ENCODE data around the gene KLHL28. TPM values are rescaled to one million over a fixed set of nuclear protein-coding genes. Genes with fewer than 3 reads are reported as not detected.

The KLHL28 gene
- total RNA-seq, 1 donor from 2014 or later = 15.8 TPM

DNA sequence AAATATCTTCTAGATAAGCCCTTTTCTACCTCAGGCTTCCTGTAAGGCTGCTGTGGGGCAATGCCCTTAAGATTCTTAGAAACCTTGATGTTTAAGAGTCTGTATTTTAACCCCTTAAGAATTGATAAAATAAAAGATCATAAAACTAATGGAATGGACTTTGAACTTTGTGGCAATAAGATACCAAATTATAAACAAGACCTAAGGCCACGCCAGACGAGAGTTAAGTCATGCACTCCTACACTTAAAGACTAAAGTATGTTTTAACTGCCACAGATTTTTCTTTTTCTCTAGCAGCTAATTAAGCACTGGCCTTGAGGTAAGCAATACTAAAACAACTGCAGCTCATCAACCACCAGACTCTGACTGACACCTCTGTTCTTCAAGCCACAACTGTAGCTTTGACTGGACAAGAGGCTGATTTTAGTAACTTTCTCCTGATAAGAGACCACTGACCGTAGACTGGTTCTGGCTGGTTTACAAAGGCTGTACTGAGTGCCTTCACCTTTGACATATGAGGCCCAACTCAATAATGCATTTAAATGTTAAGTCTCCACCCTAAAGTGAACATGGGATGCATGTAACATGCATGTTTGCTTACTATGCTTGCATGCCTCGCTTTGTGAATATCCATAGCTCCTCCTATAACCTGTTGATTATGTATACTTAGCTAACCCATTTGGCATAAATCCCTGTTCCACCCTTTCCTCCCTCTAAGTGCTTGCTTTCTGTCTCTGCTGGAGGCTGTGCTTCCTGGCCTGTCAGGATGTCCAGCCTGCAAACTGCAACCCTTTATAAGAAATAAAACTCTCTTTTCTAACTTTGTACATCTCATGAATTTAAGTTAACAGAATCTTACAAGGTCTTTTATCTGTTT is 71.9 kb downstream of the KLHL28 start:
- Mint-ChIP-seq H3K27me3 (ENCODE audit: low read depth) (no peaks in the 10 kb centered on the region), H3K9me3 (peaks cover 11% of the 10 kb centered on the region)
- TF ChIP-seq, protein P1, sequence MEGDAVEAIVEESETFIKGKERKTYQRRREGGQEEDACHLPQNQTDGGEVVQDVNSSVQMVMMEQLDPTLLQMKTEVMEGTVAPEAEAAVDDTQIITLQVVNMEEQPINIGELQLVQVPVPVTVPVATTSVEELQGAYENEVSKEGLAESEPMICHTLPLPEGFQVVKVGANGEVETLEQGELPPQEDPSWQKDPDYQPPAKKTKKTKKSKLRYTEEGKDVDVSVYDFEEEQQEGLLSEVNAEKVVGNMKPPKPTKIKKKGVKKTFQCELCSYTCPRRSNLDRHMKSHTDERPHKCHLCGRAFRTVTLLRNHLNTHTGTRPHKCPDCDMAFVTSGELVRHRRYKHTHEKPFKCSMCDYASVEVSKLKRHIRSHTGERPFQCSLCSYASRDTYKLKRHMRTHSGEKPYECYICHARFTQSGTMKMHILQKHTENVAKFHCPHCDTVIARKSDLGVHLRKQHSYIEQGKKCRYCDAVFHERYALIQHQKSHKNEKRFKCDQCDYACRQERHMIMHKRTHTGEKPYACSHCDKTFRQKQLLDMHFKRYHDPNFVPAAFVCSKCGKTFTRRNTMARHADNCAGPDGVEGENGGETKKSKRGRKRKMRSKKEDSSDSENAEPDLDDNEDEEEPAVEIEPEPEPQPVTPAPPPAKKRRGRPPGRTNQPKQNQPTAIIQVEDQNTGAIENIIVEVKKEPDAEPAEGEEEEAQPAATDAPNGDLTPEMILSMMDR (conservative IDR thresholded peaks at IDR 0.05) = no peak

DNA sequence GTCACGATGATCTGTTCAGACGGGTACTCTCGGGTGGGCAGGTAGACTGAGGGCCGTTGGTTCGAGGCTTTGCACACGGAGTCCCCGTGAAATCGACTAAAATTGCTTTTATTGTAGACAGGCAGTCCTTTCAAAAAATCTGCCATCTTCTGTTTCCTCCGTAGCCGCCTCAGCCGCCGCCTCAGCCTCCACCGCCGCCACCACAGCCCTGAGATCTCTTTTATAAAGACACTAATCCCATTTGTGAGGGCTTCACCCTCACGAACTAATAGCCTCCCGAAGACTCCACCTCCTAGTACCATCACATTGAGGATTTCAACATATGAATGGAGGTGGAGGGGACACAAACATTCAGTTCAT is 74.2 kb downstream of the KLHL28 start:
- H3K27me3 Mint-ChIP-seq (ENCODE audit: low read depth) = no peaks in the 10 kb centered on the region
- DNase-seq (ENCODE audit: low read depth, low spot score) = no peak
- H3K27ac Mint-ChIP-seq (ENCODE audit: unreplicated experiment) = no peak overlapping the region
- TF ChIP-seq, protein P1 (conservative IDR thresholded peaks at IDR 0.05) = no peak
- peaks cover 5% of the 10 kb centered on the region for H3K4me1 Mint-ChIP-seq
- peaks cover 5% of the 10 kb centered on the region for H3K36me3 Mint-ChIP-seq (ENCODE audit: low read depth)
- peaks cover 22% of the 10 kb centered on the region for H3K9me3 Mint-ChIP-seq
- no peak overlapping the region for H3K4me3 Mint-ChIP-seq

More for the DNA sequence above, 71.9 kb downstream of the KLHL28 start:
- H3K4me1 Mint-ChIP-seq = peaks cover 5% of the 10 kb centered on the region
- H3K36me3 Mint-ChIP-seq (ENCODE audit: low read depth) = peaks cover 2% of the 10 kb centered on the region
- H3K4me3 Mint-ChIP-seq = no peak overlapping the region
- H3K27ac Mint-ChIP-seq (ENCODE audit: unreplicated experiment) = no peak overlapping the region
- no peak for DNase-seq (ENCODE audit: low read depth, low spot score)

DNA sequence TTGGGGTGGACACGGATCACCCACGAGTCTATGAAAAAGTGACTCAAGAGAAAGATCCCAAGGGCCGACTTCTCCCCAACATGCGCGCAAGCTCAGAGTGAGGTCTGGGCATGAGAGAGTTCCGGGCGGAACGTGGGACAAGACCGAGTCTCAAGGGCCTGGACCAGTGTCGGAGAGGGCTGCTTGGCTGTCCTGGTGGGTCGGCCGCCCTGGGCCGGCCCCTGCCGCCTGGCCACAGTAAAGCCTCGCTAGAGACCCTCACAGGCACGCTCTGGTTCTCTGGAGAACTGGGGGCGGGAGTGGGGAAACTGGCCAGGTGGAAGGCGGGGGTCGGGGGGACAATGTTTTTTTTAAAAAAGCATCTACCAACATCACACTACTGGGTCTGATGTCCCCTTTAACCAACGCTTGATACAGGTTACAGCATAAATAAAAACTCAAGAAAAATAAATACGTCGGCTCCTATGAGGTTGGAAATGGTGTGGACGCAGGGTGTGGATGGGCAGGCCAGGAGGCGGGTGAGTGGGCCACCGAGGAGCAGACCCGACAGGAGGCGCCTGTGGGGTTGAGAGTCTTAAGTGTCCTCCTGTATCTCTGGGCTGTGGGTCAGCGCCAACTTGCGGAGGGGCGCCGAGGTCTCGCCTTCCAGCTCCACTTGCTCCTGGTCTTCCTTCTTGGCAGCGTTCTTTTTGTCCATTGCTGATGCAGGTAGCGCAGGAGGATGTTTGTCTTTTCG is 74.7 kb downstream of the KLHL28 start:
- TF ChIP-seq, protein P1 (conservative IDR thresholded peaks at IDR 0.05) = no peak
- Mint-ChIP-seq H3K9me3 (peaks cover 25% of the 10 kb centered on the region), H3K4me1 (peaks cover 3% of the 10 kb centered on the region), H3K27me3 (ENCODE audit: low read depth) (peaks cover 3% of the 10 kb centered on the region), H3K4me3 (no peak overlapping the region), H3K27ac (ENCODE audit: unreplicated experiment) (no peak overlapping the region), H3K36me3 (ENCODE audit: low read depth) (peaks cover 10% of the 10 kb centered on the region)
- DNase-seq (ENCODE audit: low read depth, low spot score) = no peak

DNA sequence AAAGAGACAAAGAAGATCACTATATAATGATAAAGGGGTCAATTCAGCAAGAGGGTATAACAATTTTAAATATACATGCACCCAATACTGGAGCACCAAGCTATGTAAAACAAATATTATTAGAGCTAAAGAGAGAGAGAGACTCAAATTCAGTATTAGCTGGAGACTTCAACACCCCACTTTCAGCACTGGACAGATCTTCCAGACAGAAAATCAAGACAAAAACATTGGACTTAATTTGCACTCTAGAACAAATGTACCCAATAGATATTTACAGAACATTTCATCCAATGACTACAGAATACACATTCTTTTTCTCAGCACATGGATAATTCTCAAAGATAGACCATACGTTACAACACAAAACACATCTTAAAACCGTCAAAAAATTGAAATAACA is 81.0 kb downstream of the KLHL28 start:
- H3K9me3 Mint-ChIP-seq = peaks cover 25% of the 10 kb centered on the region
- no peak overlapping the region for H3K4me3 Mint-ChIP-seq
- no peaks in the 10 kb centered on the region for H3K4me1 Mint-ChIP-seq
- no peak overlapping the region for H3K27ac Mint-ChIP-seq (ENCODE audit: unreplicated experiment)
- peaks cover 12% of the 10 kb centered on the region for H3K36me3 Mint-ChIP-seq (ENCODE audit: low read depth)
- no peak for DNase-seq (ENCODE audit: low read depth, low spot score)
- H3K27me3 Mint-ChIP-seq (ENCODE audit: low read depth) = peaks cover 14% of the 10 kb centered on the region
- TF ChIP-seq, protein P1 (conservative IDR thresholded peaks at IDR 0.05) = no peak

Other genes starting within 250 kb of the KLHL28 start
- gene TOGARAM1, start 243 bp upstream of the KLHL28 start, total RNA-seq = 14.2 and 15.7 TPM in 2 replicates
- 65.3 and 67.8 TPM in 2 replicates for gene PRPF39, start 122.2 kb upstream of the KLHL28 start, total RNA-seq
- gene FKBP3, start 172.5 kb upstream of the KLHL28 start, total RNA-seq = 144 and 149 TPM in 2 replicates
- 16.3 and 19.0 TPM in 2 replicates for gene FANCM, start 174.0 kb upstream of the KLHL28 start, total RNA-seq

Measured in neural crest cell (in vitro differentiated cells).